Psoas muscle (tissue), 8 donors: ENCODE results near the gene UTRN. TPM values are rescaled to one million over a fixed set of nuclear protein-coding genes. Genes with fewer than 3 reads are reported as not detected.

Experiments used
- ATAC-seq, 4 donors: fragments of 200-7000 bp; cut with Tn5 transposase; one replicate each; pipeline ENCODE4 v1.9.1; 2020; ENCODE audit warnings: moderate library complexity in 3 of 4, mild to moderate bottlenecking in 2 of 4
- DNase-seq, 2 donors: peaks; one replicate each; pipeline ENCODE4 v3.0.0-alpha.2; 2020
- H3K27ac ChIP-seq: fragments of 200-600 bp; one replicate; pipeline ENCODE4 v1.8.0; 2022
- H3K27me3 ChIP-seq, 3 donors: fragments of 200-600 bp in 1 of 3; one replicate each; pipeline versions ENCODE4 v1.6.1 to v1.8.0; 2013 to 2022; ENCODE audit warnings: low read length in 2 of 3, mild to moderate bottlenecking in 2 of 3, moderate library complexity in 1 of 3; ENCODE audit not compliant: insufficient read depth in 3 of 3
- H3K36me3 ChIP-seq, 2 donors: fragments of 200-600 bp in 1 of 2; one replicate each; pipeline versions ENCODE4 v1.6.1 to v1.8.0; 2013 to 2022; ENCODE audit warnings: low read depth in 1 of 2, mild to moderate bottlenecking in 1 of 2, moderate library complexity in 1 of 2; ENCODE audit not compliant: insufficient read depth in 1 of 2
- H3K4me1 ChIP-seq: fragments of 200-600 bp; one replicate; pipeline ENCODE4 v1.8.0; 2022
- H3K4me3 ChIP-seq: fragments of 200-600 bp; one replicate; pipeline ENCODE4 v1.8.0; 2022; ENCODE audit warnings: mild to moderate bottlenecking
- H3K9me3 ChIP-seq: fragments of 200-600 bp; one replicate; pipeline ENCODE4 v1.8.0; 2022
- CTCF ChIP-seq: fragments of 200-600 bp; IDR thresholded peaks from one replicate; pipeline ENCODE4 v1.8.0; 2022; ENCODE audit warnings: antibody characterized with exemption
- WGBS, 3 donors: extraction: QIAGEN DNeasy Blood & Tissue Kit; methylation state at CpG; one replicate each; pipeline versions ENCODE4 v1.1.6 to v1.1.7; 2013; 5-methylcytosine and 5-hydroxymethylcytosine counted together
- intact Hi-C, 2 donors: fragments of 100-400 bp; cut with DNase I; formaldehyde crosslinking; loops; one replicate each; pipeline versions ENCODE4 v1.11.0 to v1.14.2; 2022
- polyA plus RNA-seq, 3 donors: library from polyadenylated mRNA; stranded (reverse); fragments of 200-250 nt; gene quantifications; one replicate each; pipeline ENCODE4 v1.2.3, GENCODE V29; 2013
- total RNA-seq, 4 donors: library from RNA; stranded (reverse); fragmentation: NEBNext Ultra II Directional in 2 of 4; extraction: Animal tissue kit (Norgen Biotek cat#: 25700) in 2 of 4; gene quantifications; one replicate each; pipeline versions ENCODE4 v1.2.1 to v1.2.4, GENCODE V29; 2021 to 2023
- donor health status: healthy with polysubstance abuse.
- donor health status: DM: no; HTN: no; CAD: no; lungs with moderate emphysema.
- donor health status: Bipolar disorder and iron deficiency.
- donor health status: healthy.
- donor health status: DM: yes; HTN: yes; CAD: no.
- donor health status: DM: no; HTN: no; CAD: no.
- donor health status: DM: no; HTN: no; CAD: no.
- donor health status: DM: yes; HTN: yes; CAD: no.

The UTRN gene
- total and polyA plus RNA-seq, 7 donors = 6.0 to 64.9 (median 29.1) TPM

- TF ChIP-seq CTCF = no peak
Observed at GRCh38 chr6:144314562-144314961, 29.4 kb downstream of the UTRN start.

GRCh38 chr6:144315226-144315980 is 30.3 kb downstream of the UTRN start:
- Histone ChIP-seq H3K27ac (no peak overlapping the region), H3K27me3 (no peaks in the 10 kb centered on the region), H3K4me1 (peaks cover 41% of the 10 kb centered on the region), H3K36me3 (no peaks in the 10 kb centered on the region), H3K9me3 (no peaks in the 10 kb centered on the region), H3K4me3 (no peak overlapping the region)
- TF ChIP-seq CTCF = no peak
- ATAC-seq = peak in 3 of 4 donors; percentile 16 to 40 (median 33)
- WGBS, 3 donors = 65 to 75% (median 72%) methylated on average over 16 of the region's 16 CpGs
- intact Hi-C loops = no loop called here
- peak in 1 of 2 donors; percentile 47 for DNase-seq

More at GRCh38 chr6:144314562-144314961, 29.4 kb downstream of the UTRN start:
- Histone ChIP-seq H3K9me3 (no peaks in the 10 kb centered on the region), H3K36me3 (peaks cover 0 to under 1% of the 10 kb centered on the region in 2 donors), H3K27me3 (no peaks in the 10 kb centered on the region), H3K27ac (peak overlapping the region; percentile 6), H3K4me3 (no peak overlapping the region), H3K4me1 (peaks cover 41% of the 10 kb centered on the region)
- WGBS, 3 donors = 3 to 16% (median 13%) methylated on average over 1 of the region's 1 CpG
- intact Hi-C loops = no loop called here
- peak in 2 of 4 donors; percentile 18 to 24 for ATAC-seq
- DNase-seq = no peak

GRCh38 chr6:144315981-144316861 is 31.1 kb downstream of the UTRN start:
- Histone ChIP-seq H3K27ac (no peak overlapping the region), H3K4me1 (peaks cover 35% of the 10 kb centered on the region), H3K4me3 (no peak overlapping the region), H3K27me3 (no peaks in the 10 kb centered on the region), H3K36me3 (no peaks in the 10 kb centered on the region), H3K9me3 (no peaks in the 10 kb centered on the region)
- intact Hi-C loops = no loop called here
- ATAC-seq (no peak), DNase-seq (no peak)
- WGBS, 3 donors = 86 to 92% (median 86%) methylated on average over 6 of the region's 6 CpGs
- TF ChIP-seq CTCF = no peak

- H3K27ac ChIP-seq = no peak overlapping the region
- H3K9me3 ChIP-seq = no peaks in the 10 kb centered on the region
- ATAC-seq (no peak), DNase-seq (no peak)
- no peaks in the 10 kb centered on the region for H3K27me3 ChIP-seq
- intact Hi-C loops = no loop called here
- H3K36me3 ChIP-seq = no peaks in the 10 kb centered on the region
- no peak overlapping the region for H3K4me3 ChIP-seq
- no peak for TF ChIP-seq CTCF
- H3K4me1 ChIP-seq = peaks cover 29% of the 10 kb centered on the region
Observed at GRCh38 chr6:144316862-144317195, 31.7 kb downstream of the UTRN start.
